SK-N-SH (cell line): Measurements from ENCODE around the gene EIF5AL1.
"Not testable (repeated sequence)": the region's sequence is repeated elsewhere in the genome, so short reads cannot be mapped to it uniquely, and the experiment has no call there.

Experiments used
- EP300 ChIP-seq, 2 experiments: IDR thresholded peaks; 2 replicates each; pipeline versions ENCODE4 v1.4.0 to v1.6.1; 2012; ENCODE audit warnings: borderline replicate concordance in 1 of 2, low read depth in 1 of 2, low read length in 1 of 2
- NRF1 ChIP-seq: IDR thresholded peaks from 2 replicates; pipeline ENCODE4 v1.6.1; 2012; ENCODE audit warnings: low read depth, mild to moderate bottlenecking, low read length
- POLR2AphosphoS5 ChIP-seq: IDR thresholded peaks from 2 replicates; pipeline ENCODE4 v1.6.1; 2012; ENCODE audit warnings: low read depth, low read length
- TEAD4 ChIP-seq: IDR thresholded peaks from 2 replicates; pipeline ENCODE4 v1.4.0; 2012; ENCODE audit warnings: mild to moderate bottlenecking, borderline replicate concordance; ENCODE audit not compliant: insufficient read depth
- TF ChIP-seq, protein P1 (sequence below): fragments of 200-600 bp; sonication (generic); IDR thresholded peaks from 2 replicates; pipeline ENCODE4 v1.6.1; 2017; ENCODE audit warnings: antibody characterized with exemption, mild to moderate bottlenecking, moderate library complexity

GRCh38 chr10:79528261-79528660 is 15.9 kb downstream of the EIF5AL1 start:
- TF ChIP-seq, protein P1, sequence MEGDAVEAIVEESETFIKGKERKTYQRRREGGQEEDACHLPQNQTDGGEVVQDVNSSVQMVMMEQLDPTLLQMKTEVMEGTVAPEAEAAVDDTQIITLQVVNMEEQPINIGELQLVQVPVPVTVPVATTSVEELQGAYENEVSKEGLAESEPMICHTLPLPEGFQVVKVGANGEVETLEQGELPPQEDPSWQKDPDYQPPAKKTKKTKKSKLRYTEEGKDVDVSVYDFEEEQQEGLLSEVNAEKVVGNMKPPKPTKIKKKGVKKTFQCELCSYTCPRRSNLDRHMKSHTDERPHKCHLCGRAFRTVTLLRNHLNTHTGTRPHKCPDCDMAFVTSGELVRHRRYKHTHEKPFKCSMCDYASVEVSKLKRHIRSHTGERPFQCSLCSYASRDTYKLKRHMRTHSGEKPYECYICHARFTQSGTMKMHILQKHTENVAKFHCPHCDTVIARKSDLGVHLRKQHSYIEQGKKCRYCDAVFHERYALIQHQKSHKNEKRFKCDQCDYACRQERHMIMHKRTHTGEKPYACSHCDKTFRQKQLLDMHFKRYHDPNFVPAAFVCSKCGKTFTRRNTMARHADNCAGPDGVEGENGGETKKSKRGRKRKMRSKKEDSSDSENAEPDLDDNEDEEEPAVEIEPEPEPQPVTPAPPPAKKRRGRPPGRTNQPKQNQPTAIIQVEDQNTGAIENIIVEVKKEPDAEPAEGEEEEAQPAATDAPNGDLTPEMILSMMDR, result not testable (repeated sequence)
- TF ChIP-seq EP300 (IDR thresholded peaks at IDR 0.05; ENCODE audit: borderline replicate concordance in 1 of 2, low read depth in 1 of 2, low read length in 1 of 2); NRF1; POLR2AphosphoS5; TEAD4: not testable (repeated sequence)
